Measurements from ENCODE around the gene GSC. TPM values are rescaled to one million over a fixed set of nuclear protein-coding genes. Genes with fewer than 3 reads are reported as not detected.

GSC gene
- total RNA-seq: 0.13 TPM in 1 of 2 replicates, not detected in the other

DNA sequence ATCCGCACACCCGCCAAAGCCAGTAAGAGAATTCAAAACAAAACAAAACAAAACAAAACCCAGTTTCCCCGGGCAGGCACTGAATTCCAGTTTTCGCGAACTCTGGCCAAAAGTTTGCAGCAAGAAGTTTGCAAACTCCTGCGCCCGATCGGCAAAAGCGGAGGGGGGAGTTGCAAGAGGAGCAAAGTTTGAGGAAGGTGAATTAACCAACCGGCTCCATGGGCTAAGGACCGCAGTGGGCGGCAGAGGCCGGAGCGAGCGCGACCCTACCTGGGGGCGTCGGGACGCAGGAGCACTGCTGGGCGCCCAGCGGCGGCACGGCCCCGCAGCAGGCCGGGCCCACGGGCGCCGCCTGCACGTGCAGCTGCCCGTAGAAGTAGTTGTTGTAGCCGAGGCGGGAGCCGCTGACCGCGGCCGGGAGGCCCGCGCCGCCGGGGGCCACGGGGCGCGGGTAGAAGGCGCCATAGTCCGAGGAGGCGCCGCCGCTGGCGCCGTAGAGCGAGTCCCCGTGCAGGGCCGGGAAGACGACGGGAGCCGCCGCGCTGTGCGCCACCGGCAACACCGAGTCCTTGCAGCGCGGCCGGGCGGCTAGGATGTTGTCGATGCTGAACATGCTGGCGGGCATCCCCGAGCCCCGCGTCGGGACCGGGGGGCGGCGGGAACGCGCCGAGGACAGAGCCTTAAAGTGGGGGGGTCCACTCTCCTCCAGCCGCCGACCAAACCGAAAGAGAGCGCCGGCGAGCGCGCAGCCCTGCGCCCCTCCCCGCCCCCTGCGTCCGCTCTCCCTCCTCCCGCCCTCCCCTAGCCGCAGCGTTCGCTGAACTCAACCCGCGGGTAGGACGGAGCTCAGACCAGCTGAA is at the start of gene GSC:
Gene GSC (minus strand): TSS at position 723 of the 860 bp plus-strand sequence. CDS start 98 bp downstream, at position 625.

Other genes starting within 250 kb of the GSC start
- gene SERPINA4, start 208.7 kb downstream of the GSC start, total RNA-seq: not detected in 2 replicates
- 0.24 and 0.91 TPM in 2 replicates for gene SERPINA5, start 188.7 kb downstream of the GSC start, total RNA-seq
- gene SERPINA3, start 157.7 kb downstream of the GSC start, total RNA-seq: 29.4 and 66.7 TPM in 2 replicates